Activated T-cell treated with anti-CD3 and anti-CD28 coated beads for 24 hours (primary cell): ENCODE data around the gene CA5A.

Source experiments
- DNase-seq: peaks from one replicate; pipeline ENCODE4 v3.0.0-alpha.2; 2020; ENCODE audit warnings: low read depth

Gene CA5A

GRCh38 chr16:87963400-87963799, 27.1 kb upstream of the CA5A start:
- peak; percentile 66 for DNase-seq

GRCh38 chr16:87961623-87962022, 25.3 kb upstream of the CA5A start:
- no peak for DNase-seq

DNA sequence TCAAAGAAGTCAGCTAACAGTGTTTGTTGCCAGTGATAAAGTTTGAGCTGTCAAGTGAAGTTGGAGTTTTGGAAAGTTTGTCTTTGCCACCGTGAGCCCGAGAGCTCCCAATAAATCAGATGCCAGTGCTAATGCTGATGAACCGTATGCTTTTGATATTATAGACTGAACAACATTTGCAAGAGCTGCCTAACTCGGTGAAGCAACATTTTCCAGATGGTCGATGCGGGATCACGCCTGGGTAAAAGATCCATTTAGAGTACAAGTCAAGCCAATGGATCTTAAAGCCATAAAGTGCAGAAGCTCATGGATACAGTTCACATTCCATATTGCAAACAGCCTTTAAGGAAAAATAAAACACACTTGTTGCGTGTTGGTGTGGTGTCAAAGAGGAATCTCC, 24.5 kb upstream of the CA5A start:
- no peak for DNase-seq

GRCh38 chr16:87960296-87960695, 24.0 kb upstream of the CA5A start:
- DNase-seq = no peak

- DNase-seq = no peak
Measured at GRCh38 chr16:87959391-87959990, 23.2 kb upstream of the CA5A start.

DNA sequence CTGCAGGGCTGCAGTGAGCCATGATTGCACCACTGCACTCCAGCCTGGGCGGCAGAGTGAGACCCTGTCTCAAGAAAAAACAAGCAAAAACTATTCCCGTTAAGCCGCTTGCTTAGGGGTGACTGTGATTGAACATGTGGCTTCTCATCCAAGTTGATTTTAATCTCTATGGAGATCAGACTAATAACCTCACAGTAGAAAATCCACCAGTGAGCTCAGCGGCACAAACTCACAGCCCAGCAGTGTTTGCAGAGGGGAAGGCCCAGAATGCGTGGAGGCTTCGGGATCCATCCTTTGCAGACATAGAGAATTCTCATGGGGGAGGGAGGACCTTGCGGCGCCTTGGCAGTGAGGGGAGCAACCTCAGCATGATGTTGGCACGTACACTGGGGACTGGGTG, 22.3 kb upstream of the CA5A start:
- DNase-seq = no peak

- DNase-seq = no peak
Measured at GRCh38 chr16:87957296-87958094, 21.2 kb upstream of the CA5A start.

- peak; percentile 73 for DNase-seq
Measured at GRCh38 chr16:87956365-87957231, 20.3 kb upstream of the CA5A start.

- DNase-seq = no peak
Measured at GRCh38 chr16:87956098-87956364, 19.7 kb upstream of the CA5A start.

GRCh38 chr16:87955302-87956097, 19.2 kb upstream of the CA5A start:
- no peak for DNase-seq

DNA sequence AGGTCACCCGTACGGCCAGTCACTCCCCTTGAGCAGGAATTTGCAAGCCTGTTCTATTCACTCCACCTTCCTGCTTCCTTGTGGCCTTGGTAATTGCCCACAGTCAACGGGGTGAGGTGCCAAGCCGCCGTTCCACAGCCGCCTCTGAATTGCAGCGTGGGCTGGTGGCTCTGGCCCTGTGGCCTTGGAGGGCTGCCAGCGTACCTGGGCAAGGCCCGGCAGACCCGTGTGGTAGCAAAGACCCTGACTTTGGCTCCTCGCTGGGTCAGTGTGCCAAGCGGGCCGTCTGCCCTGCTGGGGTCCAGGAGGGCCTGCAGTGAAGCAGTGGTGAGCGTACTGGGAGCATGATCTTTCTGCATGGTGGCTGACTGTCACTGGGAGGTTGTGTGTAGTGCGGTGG, 18.5 kb upstream of the CA5A start:
- no peak for DNase-seq

DNA sequence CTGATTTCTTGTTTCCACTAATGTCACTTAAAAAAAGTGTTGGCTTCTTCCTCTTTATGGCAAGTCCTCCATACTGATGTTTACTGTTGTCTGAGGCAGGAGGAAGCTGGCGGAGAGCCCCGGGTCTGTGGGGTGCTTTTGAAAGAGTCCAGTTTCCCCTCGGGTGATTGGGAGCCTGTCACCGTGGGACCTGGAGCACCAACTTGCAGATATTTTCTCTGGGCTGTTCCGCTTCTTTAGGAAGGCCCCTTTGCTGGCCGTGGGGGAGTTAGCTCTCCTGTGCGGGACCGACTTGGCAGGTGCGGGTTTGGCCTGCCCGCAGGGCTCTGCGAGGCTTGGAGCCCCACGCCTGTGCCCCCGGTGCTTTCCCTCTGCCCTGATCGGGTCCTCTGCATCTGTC, 18.0 kb upstream of the CA5A start:
- DNase-seq = no peak

GRCh38 chr16:87953308-87954215, 17.2 kb upstream of the CA5A start:
- DNase-seq = no peak

DNA sequence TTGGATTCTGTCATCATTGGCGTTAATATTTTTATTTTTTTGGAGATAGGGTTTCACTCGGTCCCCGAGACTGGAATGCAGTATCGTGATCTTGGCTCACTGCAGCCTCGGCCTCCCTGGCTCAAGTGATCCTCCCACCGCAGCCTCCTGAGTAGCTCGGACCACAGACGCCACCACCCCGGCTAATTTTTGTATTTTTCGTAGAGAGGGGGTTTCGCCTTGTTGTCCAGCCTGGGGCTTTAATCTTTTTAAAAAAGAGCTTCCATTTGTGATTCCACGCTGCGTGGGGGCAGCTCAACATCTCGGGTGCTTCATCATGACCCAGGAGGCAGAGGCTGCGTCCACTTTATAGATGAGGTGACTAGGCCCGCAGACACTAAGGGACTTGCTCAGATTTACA, 16.4 kb upstream of the CA5A start:
- DNase-seq = no peak

DNA sequence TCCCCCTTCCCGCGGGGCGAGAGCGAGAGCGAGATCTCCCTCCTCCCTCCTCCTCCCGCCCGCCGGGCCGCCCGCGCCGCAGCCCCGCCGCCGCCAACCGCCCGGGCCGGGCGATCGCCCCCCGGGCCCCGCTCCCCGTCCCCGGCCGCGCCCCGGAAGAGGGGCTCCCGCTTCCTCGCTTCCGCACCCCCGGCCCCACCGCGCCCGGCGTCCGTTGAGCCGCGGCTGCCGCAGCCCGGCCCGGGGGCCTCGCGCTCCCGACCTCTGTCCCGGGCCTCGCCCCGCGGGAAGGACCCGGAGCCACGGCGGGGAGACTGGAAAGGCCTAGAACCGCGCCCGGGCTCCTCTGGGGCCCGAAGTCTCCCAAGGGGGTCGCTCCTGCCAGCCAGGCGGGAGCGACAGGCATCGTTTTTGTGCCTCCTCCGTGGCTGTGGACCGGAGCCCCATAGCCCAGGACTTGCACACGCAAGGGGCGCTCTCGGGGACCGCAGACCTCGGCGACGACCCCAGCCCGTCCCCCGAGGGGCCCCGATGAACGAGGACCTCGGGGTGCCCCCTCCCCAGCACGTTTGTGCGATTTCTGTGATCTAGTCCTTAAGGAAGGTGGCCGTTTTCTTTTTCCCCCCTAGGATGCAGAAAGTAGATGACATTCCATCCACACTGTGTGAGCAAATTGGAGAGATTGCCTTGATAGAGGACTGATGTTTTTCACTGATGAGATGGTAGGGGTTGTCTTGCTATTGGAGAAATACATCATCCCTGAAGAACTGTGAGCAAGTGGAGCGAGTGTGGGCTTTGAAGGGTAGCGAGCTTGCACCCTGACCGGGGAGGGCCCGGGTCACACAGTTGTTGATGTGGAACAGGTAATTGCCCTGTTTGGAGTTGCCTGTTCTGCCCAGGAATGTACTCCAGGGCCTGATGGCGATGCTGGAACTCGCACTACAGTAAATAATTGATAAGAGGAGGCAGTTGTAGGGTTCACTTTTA, 15.5 kb upstream of the CA5A start:
- DNase-seq = no peak

DNA sequence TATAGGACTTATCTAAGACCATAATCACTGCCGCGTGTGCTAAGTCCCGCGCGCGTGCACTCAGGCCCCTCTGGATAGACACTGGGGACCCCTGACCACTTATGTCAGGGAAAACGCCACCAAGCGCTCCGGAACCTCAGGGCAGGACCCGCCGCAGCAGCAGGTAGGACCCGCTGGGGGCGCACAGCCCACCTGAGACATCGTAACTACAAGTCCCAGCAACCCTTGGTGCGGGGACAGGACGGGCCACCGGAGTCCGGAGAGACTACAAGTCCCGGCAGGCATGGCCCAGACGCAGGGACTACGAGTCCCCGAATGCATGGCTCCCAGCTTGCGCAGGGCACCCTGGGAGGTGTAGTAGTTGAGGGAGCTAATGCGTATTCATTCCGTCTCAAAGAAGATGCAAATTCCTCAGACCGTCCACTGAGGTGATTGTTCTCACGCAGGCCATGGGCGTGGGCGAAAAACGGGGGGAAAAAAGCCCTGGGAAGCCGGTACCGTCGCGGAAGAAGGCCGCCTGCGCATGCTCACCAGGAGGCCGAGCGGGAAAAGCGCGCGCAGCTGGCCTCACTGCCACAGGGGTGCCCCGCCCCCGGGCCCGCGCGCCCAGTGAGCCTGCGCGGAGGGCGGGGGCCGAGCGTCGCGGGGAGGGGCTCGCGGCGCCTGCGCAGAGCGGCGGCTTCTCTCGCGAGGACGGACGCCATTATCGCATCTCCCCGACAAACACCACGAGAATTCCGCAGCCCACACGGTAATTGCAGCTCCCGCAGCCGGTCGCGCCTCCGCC, 14.6 kb upstream of the CA5A start, which contains the start of gene BANP:
Gene BANP, plus strand, starts transcription at position 670 of the 787 bp plus-strand sequence. CDS start 23,682 bp downstream, outside the sequence.
- DNase-seq = peak; percentile 95

DNA sequence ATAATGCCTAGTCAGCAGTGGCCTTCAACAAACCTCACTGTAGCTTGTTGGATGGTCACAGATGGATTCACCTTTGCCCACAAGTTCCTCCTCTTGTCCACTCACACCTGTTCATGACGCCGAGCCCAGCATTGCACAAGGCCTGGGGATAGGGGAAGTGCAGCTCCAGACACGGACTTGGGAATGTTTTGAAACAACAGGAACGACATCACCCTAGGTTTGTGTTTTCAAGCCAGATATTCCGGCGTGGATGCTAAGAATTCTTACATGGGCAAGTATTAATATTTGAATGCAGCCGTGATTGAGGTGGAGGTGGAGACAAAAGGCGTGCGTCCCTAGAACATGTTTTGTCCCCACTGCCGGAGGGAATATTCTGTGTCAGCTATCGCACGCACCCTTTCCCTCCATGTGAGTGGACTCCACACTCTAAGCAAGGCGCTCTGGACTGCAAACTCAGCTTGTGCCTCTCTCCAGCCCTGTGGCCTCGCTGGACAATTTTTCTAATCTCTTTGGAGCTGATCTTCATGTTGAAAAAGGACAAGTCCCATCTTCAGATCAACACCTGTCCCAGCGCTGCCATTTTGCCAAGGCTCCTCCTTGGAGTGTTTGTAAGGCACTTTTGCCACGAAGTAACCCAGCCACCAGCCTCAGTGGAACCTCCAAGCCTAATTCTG, 12.9 kb upstream of the CA5A start:
- DNase-seq = no peak

- DNase-seq = no peak
Measured at GRCh38 chr16:87948735-87949070, 12.4 kb upstream of the CA5A start.

DNA sequence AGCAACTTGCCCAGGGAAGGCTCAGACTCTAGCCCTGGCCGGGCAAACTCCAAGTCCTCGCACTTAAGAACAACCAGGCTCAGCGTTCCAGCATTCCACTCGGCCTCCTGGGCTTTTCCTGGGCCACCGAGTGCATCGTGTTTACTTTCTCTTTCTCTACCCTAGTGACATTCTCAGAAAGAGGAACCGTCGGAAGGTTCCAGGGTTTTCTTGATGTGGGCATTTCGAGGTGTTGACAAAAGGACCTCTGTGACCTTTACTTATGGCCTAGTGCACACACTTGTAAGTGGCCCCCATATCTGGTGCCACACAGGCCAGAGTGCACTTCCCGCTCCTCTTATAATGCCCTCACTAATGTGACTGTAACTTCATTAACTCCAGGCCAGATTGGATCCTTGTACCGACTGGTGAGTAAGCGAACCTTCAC, 11.8 kb upstream of the CA5A start:
- no peak for DNase-seq
